Ishikawa (cell line): ENCODE data around the gene TEAD4.

Experiments
- CEBPB ChIP-seq: IDR thresholded peaks from 2 replicates; pipeline ENCODE4 v1.6.1; 2012
- CREB1 ChIP-seq: IDR thresholded peaks from 2 replicates; pipeline ENCODE4 v1.6.1; 2012; ENCODE audit warnings: low read depth
- EGR1 ChIP-seq: IDR thresholded peaks from 2 replicates; pipeline ENCODE4 v1.6.1; 2012
- FOXM1 ChIP-seq: IDR thresholded peaks from 2 replicates; pipeline ENCODE4 v1.6.1; 2012; ENCODE audit warnings: low read depth, borderline replicate concordance
- RAD21 ChIP-seq: IDR thresholded peaks from 2 replicates; pipeline ENCODE4 v1.6.1; 2012; ENCODE audit warnings: low read depth
- TAF1 ChIP-seq: IDR thresholded peaks from 2 replicates; pipeline ENCODE4 v1.6.1; 2012; ENCODE audit warnings: low read depth, mild to moderate bottlenecking
- TCF12 ChIP-seq: IDR thresholded peaks from 2 replicates; pipeline ENCODE4 v1.6.1; 2012; ENCODE audit warnings: low read depth
- TEAD4 ChIP-seq: IDR thresholded peaks from 2 replicates; pipeline ENCODE4 v1.6.1; 2012
- YY1 ChIP-seq: IDR thresholded peaks from 2 replicates; pipeline ENCODE4 v1.6.1; 2012; ENCODE audit warnings: low read depth
- ZBTB7A ChIP-seq: IDR thresholded peaks from 2 replicates; pipeline ENCODE4 v1.6.1; 2012; ENCODE audit warnings: low read depth
- TF ChIP-seq, protein P1 (sequence below): IDR thresholded peaks from 2 replicates; pipeline ENCODE4 v1.6.1; 2012
- TF ChIP-seq, protein P2 (sequence below): IDR thresholded peaks from 2 replicates; pipeline ENCODE4 v1.6.1; 2012
- TF ChIP-seq, protein P3 (sequence below): IDR thresholded peaks from 2 replicates; pipeline ENCODE4 v1.6.1; 2012; ENCODE audit warnings: low read depth, mild to moderate bottlenecking

DNA sequence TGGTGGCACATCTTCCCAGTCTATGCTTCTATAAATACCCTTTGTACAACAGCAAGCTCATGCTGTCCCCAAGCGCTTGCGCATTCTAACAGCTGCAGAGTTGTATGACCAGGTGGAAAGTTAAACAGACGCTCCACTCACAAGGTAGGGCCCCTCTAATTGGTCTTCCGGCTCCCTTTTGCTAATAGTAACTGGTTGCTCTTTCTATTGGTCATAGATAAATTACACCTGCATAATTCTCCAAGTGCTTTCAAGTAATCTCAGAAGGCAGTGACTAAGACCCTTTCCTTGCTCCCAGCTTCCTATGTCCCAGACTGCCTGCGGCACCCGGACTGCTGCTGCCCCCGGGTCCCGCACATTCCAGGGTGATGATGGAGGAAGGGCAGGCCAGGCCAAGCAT is 111.9 kb downstream of the TEAD4 start:
- TF ChIP-seq FOXM1 (no peak), TEAD4 (no peak), YY1 (no peak), TCF12 (no peak), TAF1 (no peak), RAD21 (no peak), EGR1 (no peak), ZBTB7A (no peak), CEBPB (no peak), CREB1 (no peak)
- TF ChIP-seq, protein P1, sequence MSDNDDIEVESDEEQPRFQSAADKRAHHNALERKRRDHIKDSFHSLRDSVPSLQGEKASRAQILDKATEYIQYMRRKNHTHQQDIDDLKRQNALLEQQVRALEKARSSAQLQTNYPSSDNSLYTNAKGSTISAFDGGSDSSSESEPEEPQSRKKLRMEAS = no peak
- TF ChIP-seq, protein P2, sequence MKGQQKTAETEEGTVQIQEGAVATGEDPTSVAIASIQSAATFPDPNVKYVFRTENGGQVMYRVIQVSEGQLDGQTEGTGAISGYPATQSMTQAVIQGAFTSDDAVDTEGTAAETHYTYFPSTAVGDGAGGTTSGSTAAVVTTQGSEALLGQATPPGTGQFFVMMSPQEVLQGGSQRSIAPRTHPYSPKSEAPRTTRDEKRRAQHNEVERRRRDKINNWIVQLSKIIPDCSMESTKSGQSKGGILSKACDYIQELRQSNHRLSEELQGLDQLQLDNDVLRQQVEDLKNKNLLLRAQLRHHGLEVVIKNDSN = no peak
- TF ChIP-seq, protein P3, sequence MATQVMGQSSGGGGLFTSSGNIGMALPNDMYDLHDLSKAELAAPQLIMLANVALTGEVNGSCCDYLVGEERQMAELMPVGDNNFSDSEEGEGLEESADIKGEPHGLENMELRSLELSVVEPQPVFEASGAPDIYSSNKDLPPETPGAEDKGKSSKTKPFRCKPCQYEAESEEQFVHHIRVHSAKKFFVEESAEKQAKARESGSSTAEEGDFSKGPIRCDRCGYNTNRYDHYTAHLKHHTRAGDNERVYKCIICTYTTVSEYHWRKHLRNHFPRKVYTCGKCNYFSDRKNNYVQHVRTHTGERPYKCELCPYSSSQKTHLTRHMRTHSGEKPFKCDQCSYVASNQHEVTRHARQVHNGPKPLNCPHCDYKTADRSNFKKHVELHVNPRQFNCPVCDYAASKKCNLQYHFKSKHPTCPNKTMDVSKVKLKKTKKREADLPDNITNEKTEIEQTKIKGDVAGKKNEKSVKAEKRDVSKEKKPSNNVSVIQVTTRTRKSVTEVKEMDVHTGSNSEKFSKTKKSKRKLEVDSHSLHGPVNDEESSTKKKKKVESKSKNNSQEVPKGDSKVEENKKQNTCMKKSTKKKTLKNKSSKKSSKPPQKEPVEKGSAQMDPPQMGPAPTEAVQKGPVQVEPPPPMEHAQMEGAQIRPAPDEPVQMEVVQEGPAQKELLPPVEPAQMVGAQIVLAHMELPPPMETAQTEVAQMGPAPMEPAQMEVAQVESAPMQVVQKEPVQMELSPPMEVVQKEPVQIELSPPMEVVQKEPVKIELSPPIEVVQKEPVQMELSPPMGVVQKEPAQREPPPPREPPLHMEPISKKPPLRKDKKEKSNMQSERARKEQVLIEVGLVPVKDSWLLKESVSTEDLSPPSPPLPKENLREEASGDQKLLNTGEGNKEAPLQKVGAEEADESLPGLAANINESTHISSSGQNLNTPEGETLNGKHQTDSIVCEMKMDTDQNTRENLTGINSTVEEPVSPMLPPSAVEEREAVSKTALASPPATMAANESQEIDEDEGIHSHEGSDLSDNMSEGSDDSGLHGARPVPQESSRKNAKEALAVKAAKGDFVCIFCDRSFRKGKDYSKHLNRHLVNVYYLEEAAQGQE = no peak
